Muscle of leg (tissue), 11 donors: ENCODE measurements around the gene SLC6A6. TPM values are rescaled to one million over a fixed set of nuclear protein-coding genes. Genes with fewer than 3 reads are reported as not detected.
A peak's percentile ranks its signal among the peaks of the same experiment; 100 is the strongest.

Experiments
- DNase-seq: peaks from one replicate; pipeline ENCODE4 v3.0.0; 2013
- H3K27ac ChIP-seq: one replicate; pipeline ENCODE4 v1.5.1; 2013; ENCODE audit warnings: mild to moderate bottlenecking, low read length, control low read depth
- H3K27me3 ChIP-seq: one replicate; pipeline ENCODE4 v1.6.1; 2013; ENCODE audit warnings: low read length; ENCODE audit not compliant: control insufficient read depth, insufficient read depth
- H3K36me3 ChIP-seq: one replicate; pipeline ENCODE4 v1.6.1; 2013; ENCODE audit warnings: low read length; ENCODE audit not compliant: control insufficient read depth, insufficient read depth
- H3K4me1 ChIP-seq: one replicate; pipeline ENCODE4 v1.6.1; 2013; ENCODE audit warnings: low read length; ENCODE audit not compliant: control insufficient read depth, insufficient read depth
- H3K4me3 ChIP-seq: one replicate; pipeline ENCODE4 v1.5.1; 2013; ENCODE audit warnings: low read length, control low read depth
- H3K9me3 ChIP-seq: replicated peaks from 2 replicates; pipeline ENCODE4 v1.6.1; 2013; ENCODE audit warnings: low read depth, low read length; ENCODE audit not compliant: control insufficient read depth
- WGBS: methylation state at CpG from one replicate; pipeline ENCODE4 v1.1.5; 2013; ENCODE audit warnings: missing lambda C conversion rate; ENCODE audit not compliant: insufficient coverage; 5-methylcytosine and 5-hydroxymethylcytosine counted together
- polyA plus RNA-seq, 8 donors: library from polyadenylated mRNA; unstranded; fragments of 120-200 nt; gene quantifications; one replicate each; pipeline versions ENCODE4 v1.2.1 to v1.2.3, GENCODE V29; 2013; ENCODE audit warnings: inconsistent platforms in 1 of 8, low replicate concordance in 1 of 8; ENCODE audit not compliant: insufficient read length in 8 of 8, insufficient read depth in 1 of 8
- total RNA-seq: library from RNA; stranded (reverse); fragments of 120-200 nt; gene quantifications from one replicate; pipeline ENCODE4 v1.2.4, GENCODE V29; 2013

Gene SLC6A6
- total and polyA plus RNA-seq, 9 donors, result 2.6 to 4.7 (median 4.0) TPM

GRCh38 chr3:14397046-14397445, 5.4 kb upstream of the SLC6A6 start:
- Histone ChIP-seq H3K27ac (no peak overlapping the region), H3K27me3 (peaks cover 37% of the 10 kb centered on the region), H3K4me1 (peaks cover 15% of the 10 kb centered on the region), H3K36me3 (no peaks in the 10 kb centered on the region), H3K9me3 (no peaks in the 10 kb centered on the region), H3K4me3 (no peak overlapping the region)
- WGBS, result 100% methylated on average over 2 of the region's 4 CpGs
- DNase-seq, result no peak

- H3K27ac ChIP-seq, result no peak overlapping the region
- no peak overlapping the region for H3K4me3 ChIP-seq
- WGBS, result 33% methylated on average over 1 of the region's 3 CpGs
- DNase-seq, result peak; percentile 36
- H3K4me1 ChIP-seq, result peaks cover 11% of the 10 kb centered on the region
- peaks cover 39% of the 10 kb centered on the region for H3K27me3 ChIP-seq
- H3K9me3 ChIP-seq, result no peaks in the 10 kb centered on the region
- H3K36me3 ChIP-seq, result no peaks in the 10 kb centered on the region
Observed at GRCh38 chr3:14397531-14397930, 4.9 kb upstream of the SLC6A6 start.

DNA sequence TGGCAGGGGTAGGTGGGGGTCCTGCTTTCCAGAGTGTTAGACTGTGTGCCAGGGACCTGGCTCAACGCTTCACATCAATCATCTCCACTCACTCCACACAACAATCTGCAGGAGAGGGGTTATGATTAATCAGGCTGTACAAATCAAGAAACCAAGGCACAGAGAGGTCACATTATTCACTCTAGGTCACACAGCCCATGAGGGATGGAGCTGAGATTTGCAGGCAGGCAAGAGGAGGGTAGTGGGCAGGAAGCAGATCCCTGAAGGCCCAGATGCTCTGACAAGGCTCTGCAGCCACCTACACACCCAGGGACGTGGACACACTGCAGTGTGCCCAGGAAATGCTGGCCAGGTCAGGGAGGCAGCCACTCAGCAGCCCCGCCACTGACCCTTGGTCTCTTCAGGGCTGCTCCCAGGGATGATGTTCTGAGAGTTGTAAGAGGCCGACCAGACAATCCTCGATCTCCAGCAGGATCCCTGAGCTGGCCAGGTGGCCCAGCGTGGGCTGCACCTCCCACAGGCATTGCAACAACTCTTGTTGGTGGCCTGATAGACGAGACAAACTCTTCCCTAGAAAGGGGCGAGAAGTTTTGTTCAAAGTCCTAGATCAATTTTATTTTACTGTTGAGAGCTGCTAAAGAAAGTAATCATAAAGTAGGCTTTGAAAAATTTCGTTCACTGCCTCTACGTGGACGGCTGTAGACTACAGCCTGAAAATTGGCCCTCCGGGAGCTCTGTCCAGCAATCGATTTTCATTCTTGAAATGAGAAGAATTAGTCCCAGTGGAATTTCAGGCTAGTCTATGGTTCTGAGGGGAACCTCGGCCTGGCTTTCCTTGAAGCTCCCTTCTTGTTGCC, 4.2 kb upstream of the SLC6A6 start:
- H3K36me3 ChIP-seq, result no peaks in the 10 kb centered on the region
- H3K4me3 ChIP-seq, result no peak overlapping the region
- no peaks in the 10 kb centered on the region for H3K9me3 ChIP-seq
- H3K27me3 ChIP-seq, result peaks cover 40% of the 10 kb centered on the region
- DNase-seq, result no peak
- 45% methylated on average over 9 of the region's 14 CpGs for WGBS
- H3K27ac ChIP-seq, result no peak overlapping the region
- H3K4me1 ChIP-seq, result peaks cover 12% of the 10 kb centered on the region

GRCh38 chr3:14398797-14399106, 3.7 kb upstream of the SLC6A6 start:
- peaks cover 16% of the 10 kb centered on the region for H3K4me1 ChIP-seq
- no peaks in the 10 kb centered on the region for H3K9me3 ChIP-seq
- peaks cover 46% of the 10 kb centered on the region for H3K27me3 ChIP-seq
- H3K36me3 ChIP-seq, result no peaks in the 10 kb centered on the region
- no peak for DNase-seq
- no peak overlapping the region for H3K4me3 ChIP-seq
- no peak overlapping the region for H3K27ac ChIP-seq
- WGBS, result 58% methylated on average over 1 of the region's 2 CpGs

DNA sequence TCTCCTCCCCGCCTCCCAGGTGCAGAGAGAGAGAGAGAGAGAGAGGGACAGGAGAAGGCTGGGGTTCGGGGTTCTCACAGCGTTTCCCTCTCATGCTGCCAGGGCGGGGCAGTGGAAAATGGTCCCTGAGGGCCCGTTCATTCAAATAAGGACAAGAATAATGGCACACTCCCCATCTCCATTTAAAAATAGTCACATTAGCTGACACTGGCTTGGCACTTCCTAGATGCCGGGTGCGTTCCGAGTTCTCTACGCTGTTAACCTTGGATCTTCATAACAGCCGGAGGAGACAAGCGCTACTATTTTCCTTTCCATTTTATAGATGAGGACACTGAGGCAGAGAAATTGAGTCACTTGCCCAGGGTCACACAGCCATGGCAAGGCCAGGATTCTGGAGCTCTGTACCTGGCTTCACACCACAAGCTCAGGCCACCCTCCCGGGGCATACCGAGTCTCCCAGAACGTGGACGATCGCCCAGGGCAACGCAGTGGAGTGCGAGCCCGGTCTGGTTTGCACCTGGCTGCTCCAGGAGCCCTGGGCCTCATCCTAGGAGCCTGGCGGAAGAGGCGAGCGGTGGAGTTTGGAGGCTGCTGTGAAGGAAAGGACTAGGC, 608 bp upstream of the SLC6A6 start:
- Histone ChIP-seq H3K9me3 (no peaks in the 10 kb centered on the region), H3K36me3 (no peaks in the 10 kb centered on the region), H3K27me3 (peaks cover 64% of the 10 kb centered on the region), H3K4me1 (peaks cover 26% of the 10 kb centered on the region), H3K4me3 (peak overlapping the region; percentile 55), H3K27ac (no peak overlapping the region)
- DNase-seq, result no peak
- WGBS, result 40% methylated on average over 18 of the region's 22 CpGs

- Histone ChIP-seq H3K4me1 (peaks cover 26% of the 10 kb centered on the region), H3K36me3 (no peaks in the 10 kb centered on the region), H3K4me3 (peak overlapping the region; percentile 55), H3K9me3 (no peaks in the 10 kb centered on the region), H3K27ac (no peak overlapping the region), H3K27me3 (peaks cover 56% of the 10 kb centered on the region)
- peak; percentile 78 for DNase-seq
- WGBS, result 2% methylated on average over 8 of the region's 12 CpGs
Observed at GRCh38 chr3:14403619-14404155, 1.3 kb downstream of the SLC6A6 start.

DNA sequence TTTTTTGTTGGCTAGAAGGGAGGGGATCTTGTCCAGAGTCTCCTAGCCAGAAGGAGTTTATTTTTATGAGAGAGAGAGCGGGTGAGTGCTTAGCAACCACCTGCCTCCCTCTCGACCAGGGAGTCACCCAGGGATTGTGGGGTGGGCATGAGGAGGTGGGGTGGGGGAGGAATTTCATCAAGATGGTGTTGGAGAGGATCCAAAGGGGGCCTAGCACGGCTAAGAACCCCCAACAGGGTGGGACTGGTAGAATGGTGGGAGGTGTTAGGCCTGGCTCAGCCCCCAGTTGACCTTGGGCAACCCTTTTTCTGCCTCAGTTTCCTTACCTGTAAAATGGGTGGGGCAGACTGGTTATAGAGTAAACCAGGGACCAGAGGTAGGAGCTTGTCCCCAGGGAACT, 1.8 kb downstream of the SLC6A6 start:
- peaks cover 53% of the 10 kb centered on the region for H3K27me3 ChIP-seq
- peak overlapping the region; percentile 55 for H3K4me3 ChIP-seq
- H3K36me3 ChIP-seq, result no peaks in the 10 kb centered on the region
- H3K9me3 ChIP-seq, result no peaks in the 10 kb centered on the region
- H3K27ac ChIP-seq, result no peak overlapping the region
- no peak for DNase-seq
- WGBS, result 17% methylated on average over 1 of the region's 3 CpGs
- peaks cover 26% of the 10 kb centered on the region for H3K4me1 ChIP-seq

- Histone ChIP-seq H3K4me1 (peaks cover 26% of the 10 kb centered on the region), H3K36me3 (no peaks in the 10 kb centered on the region), H3K27me3 (peaks cover 49% of the 10 kb centered on the region), H3K27ac (no peak overlapping the region), H3K4me3 (no peak overlapping the region), H3K9me3 (no peaks in the 10 kb centered on the region)
- DNase-seq, result no peak
- 76% methylated on average over 9 of the region's 11 CpGs for WGBS
Observed at GRCh38 chr3:14404631-14405359, 2.4 kb downstream of the SLC6A6 start.

GRCh38 chr3:14405360-14406238, 3.2 kb downstream of the SLC6A6 start:
- Histone ChIP-seq H3K4me3 (no peak overlapping the region), H3K36me3 (no peaks in the 10 kb centered on the region), H3K27me3 (peaks cover 50% of the 10 kb centered on the region), H3K27ac (no peak overlapping the region), H3K4me1 (peaks cover 26% of the 10 kb centered on the region), H3K9me3 (no peaks in the 10 kb centered on the region)
- no peak for DNase-seq
- WGBS, result 69% methylated on average over 7 of the region's 10 CpGs
